Activated T-cell treated with anti-CD3 and anti-CD28 coated beads, Interleukin-2, amount 50 U/mL, for 72 hours (primary cell): ENCODE data around the gene MSH5. TPM values are rescaled to one million over a fixed set of nuclear protein-coding genes. Genes with fewer than 3 reads are reported as not detected.
"Not testable (repeated sequence)": the region's sequence is repeated elsewhere in the genome, so short reads cannot be mapped to it uniquely, and the experiment has no call there.

Experiments
- ATAC-seq, 2 donors: fragments of 150-1000 bp; cut with Tn5 transposase; replicated peaks in 1 of 2; 2 replicates each; pipeline ENCODE4 v1.10.0; 2021; ENCODE audit warnings: moderate library complexity in 2 of 2, mild to moderate bottlenecking in 1 of 2
- DNase-seq, 2 donors: peaks; one replicate each; pipeline ENCODE4 v3.0.0; 2021 to 2022; ENCODE audit warnings: mixed read lengths in 1 of 2
- H3K27ac Mint-ChIP-seq: one replicate; pipeline ENCODE4 v1.8.0; 2022; ENCODE audit warnings: mild to moderate bottlenecking, moderate library complexity, mixed read lengths
- H3K27me3 Mint-ChIP-seq: one replicate; pipeline ENCODE4 v1.8.0; 2022; ENCODE audit warnings: low read depth, mixed read lengths
- H3K36me3 Mint-ChIP-seq, 2 donors: one replicate each; pipeline ENCODE4 v1.8.0; 2022; ENCODE audit warnings: mixed read lengths in 2 of 2, mild to moderate bottlenecking in 1 of 2; ENCODE audit not compliant: insufficient read depth in 2 of 2
- H3K4me1 Mint-ChIP-seq: one replicate; pipeline ENCODE4 v1.8.0; 2022; ENCODE audit warnings: low read depth, mixed read lengths
- H3K4me3 Mint-ChIP-seq, 2 donors: one replicate each; pipeline ENCODE4 v1.8.0; 2022; ENCODE audit warnings: mild to moderate bottlenecking in 2 of 2, mixed read lengths in 2 of 2, moderate library complexity in 2 of 2
- H3K9me3 Mint-ChIP-seq, 2 donors: one replicate each; pipeline ENCODE4 v1.8.0; 2022; ENCODE audit warnings: mixed read lengths in 2 of 2
- total RNA-seq, 2 donors: library from RNA; stranded (reverse); gene quantifications; one replicate each; pipeline ENCODE4 v1.2.3, GENCODE V29; 2022

Gene MSH5
- total RNA-seq, 2 donors from 2014 or later, result 84.9 to 98.4 TPM

- no peaks in the 10 kb centered on the region for H3K4me1 Mint-ChIP-seq
- H3K27me3 Mint-ChIP-seq, result no peaks in the 10 kb centered on the region
- H3K36me3 Mint-ChIP-seq, result peaks cover 2 to 15% of the 10 kb centered on the region in 2 donors
- no peaks in the 10 kb centered on the region for H3K9me3 Mint-ChIP-seq
- H3K4me3 Mint-ChIP-seq, result no peak overlapping the region
- no peak for ATAC-seq
- no peak for DNase-seq
- H3K27ac Mint-ChIP-seq, result no peak overlapping the region
Measured at GRCh38 chr6:31784098-31784925, 44.5 kb downstream of the MSH5 start.

GRCh38 chr6:31785475-31785874, 45.7 kb downstream of the MSH5 start:
- ATAC-seq, result no peak
- H3K4me3 Mint-ChIP-seq, result no peak overlapping the region
- no peaks in the 10 kb centered on the region for H3K9me3 Mint-ChIP-seq
- no peak overlapping the region for H3K27ac Mint-ChIP-seq
- H3K36me3 Mint-ChIP-seq, result peaks cover 2 to 21% of the 10 kb centered on the region in 2 donors
- DNase-seq, result no peak
- H3K27me3 Mint-ChIP-seq, result no peaks in the 10 kb centered on the region
- peaks cover 1% of the 10 kb centered on the region for H3K4me1 Mint-ChIP-seq

GRCh38 chr6:31791324-31792089, 51.7 kb downstream of the MSH5 start:
- peaks cover 41% of the 10 kb centered on the region for H3K4me1 Mint-ChIP-seq
- peak; percentile 40 to 53 for DNase-seq
- no peak overlapping the region for H3K27ac Mint-ChIP-seq
- no peak overlapping the region for H3K4me3 Mint-ChIP-seq
- ATAC-seq, result no peak
- H3K36me3 Mint-ChIP-seq, result peaks cover 9 to 21% of the 10 kb centered on the region in 2 donors
- no peaks in the 10 kb centered on the region for H3K9me3 Mint-ChIP-seq
- H3K27me3 Mint-ChIP-seq, result no peaks in the 10 kb centered on the region

GRCh38 chr6:31792090-31792374, 52.2 kb downstream of the MSH5 start:
- H3K27ac Mint-ChIP-seq, result no peak overlapping the region
- H3K4me1 Mint-ChIP-seq, result peaks cover 46% of the 10 kb centered on the region
- peaks cover 9 to 22% of the 10 kb centered on the region in 2 donors for H3K36me3 Mint-ChIP-seq
- no peaks in the 10 kb centered on the region for H3K9me3 Mint-ChIP-seq
- H3K27me3 Mint-ChIP-seq, result no peaks in the 10 kb centered on the region
- DNase-seq (no peak), ATAC-seq (no peak)
- H3K4me3 Mint-ChIP-seq, result no peak overlapping the region

- ATAC-seq, result peak in 1 of 2 donors; percentile 11
Measured at GRCh38 chr6:31792761-31793171, 53.0 kb downstream of the MSH5 start.

GRCh38 chr6:31793927-31794245, 54.1 kb downstream of the MSH5 start:
- H3K36me3 Mint-ChIP-seq, result peaks cover 9 to 22% of the 10 kb centered on the region in 2 donors
- H3K27ac Mint-ChIP-seq, result peak overlapping the region; percentile 93
- H3K4me1 Mint-ChIP-seq, result peaks cover 58% of the 10 kb centered on the region
- H3K4me3 Mint-ChIP-seq, result peak overlapping the region; percentile 93 to 98
- H3K9me3 Mint-ChIP-seq, ATAC-seq, H3K27me3 Mint-ChIP-seq, DNase-seq: not testable (repeated sequence)

More at GRCh38 chr6:31792761-31793171, 53.0 kb downstream of the MSH5 start:
- Mint-ChIP-seq H3K4me1 (peaks cover 53% of the 10 kb centered on the region), H3K27ac (peak overlapping the region; percentile 93), H3K4me3 (peak overlapping the region; percentile 93 to 98), H3K36me3 (peaks cover 9 to 22% of the 10 kb centered on the region in 2 donors), H3K27me3 (no peaks in the 10 kb centered on the region), H3K9me3 (no peaks in the 10 kb centered on the region)
- DNase-seq, result peak; percentile 30 to 37

GRCh38 chr6:31794294-31794865, 54.6 kb downstream of the MSH5 start:
- ATAC-seq (no peak), DNase-seq (no peak)
- peak overlapping the region; percentile 90 for H3K27ac Mint-ChIP-seq
- peaks cover 58% of the 10 kb centered on the region for H3K4me1 Mint-ChIP-seq
- H3K27me3 Mint-ChIP-seq, result no peaks in the 10 kb centered on the region
- H3K9me3 Mint-ChIP-seq, result no peaks in the 10 kb centered on the region
- peak overlapping the region; percentile 93 to 98 for H3K4me3 Mint-ChIP-seq
- H3K36me3 Mint-ChIP-seq, result peaks cover 9 to 19% of the 10 kb centered on the region in 2 donors

- no peak for ATAC-seq
- H3K36me3 Mint-ChIP-seq, result peaks cover 9 to 15% of the 10 kb centered on the region in 2 donors
- peak overlapping the region; percentile 93 to 98 for H3K4me3 Mint-ChIP-seq
- H3K27ac Mint-ChIP-seq, result peak overlapping the region; percentile 96
- H3K27me3 Mint-ChIP-seq, result no peaks in the 10 kb centered on the region
- H3K4me1 Mint-ChIP-seq, result peaks cover 58% of the 10 kb centered on the region
- no peaks in the 10 kb centered on the region for H3K9me3 Mint-ChIP-seq
- DNase-seq, result no peak
Measured at GRCh38 chr6:31794866-31795615, 55.2 kb downstream of the MSH5 start.

GRCh38 chr6:31795616-31796298, 56.0 kb downstream of the MSH5 start, which contains the start of gene VARS1:
TSS of gene VARS1 (minus strand) at chr6:31795752. CDS start at chr6:31795217, 535 bp downstream.
- Mint-ChIP-seq H3K4me1 (peaks cover 54% of the 10 kb centered on the region), H3K27me3 (no peaks in the 10 kb centered on the region), H3K36me3 (peaks cover 6 to 10% of the 10 kb centered on the region in 2 donors), H3K27ac (peak within 1 kb of the TSS; percentile 96), H3K9me3 (no peaks in the 10 kb centered on the region), H3K4me3 (peak within 1 kb of the TSS; percentile 93 to 98)
- ATAC-seq, result peak; percentile 94 to 95
- DNase-seq, result peak; percentile 93 to 94

- Mint-ChIP-seq H3K27ac (no peak overlapping the region), H3K4me1 (peaks cover 44% of the 10 kb centered on the region), H3K27me3 (no peaks in the 10 kb centered on the region), H3K9me3 (no peaks in the 10 kb centered on the region), H3K4me3 (no peak overlapping the region), H3K36me3 (peaks cover 6 to 11% of the 10 kb centered on the region in 2 donors)
- no peak for DNase-seq
- ATAC-seq, result no peak
Measured at GRCh38 chr6:31796993-31797385, 57.2 kb downstream of the MSH5 start.

GRCh38 chr6:31797588-31797987, 57.8 kb downstream of the MSH5 start:
- H3K27me3 Mint-ChIP-seq, result no peaks in the 10 kb centered on the region
- H3K36me3 Mint-ChIP-seq, result peaks cover 4 to 15% of the 10 kb centered on the region in 2 donors
- ATAC-seq (no peak), DNase-seq (peak in 1 of 2 donors; percentile 33)
- no peak overlapping the region for H3K27ac Mint-ChIP-seq
- peak overlapping the region; percentile 17 to 29 for H3K4me3 Mint-ChIP-seq
- H3K4me1 Mint-ChIP-seq, result peaks cover 38% of the 10 kb centered on the region
- H3K9me3 Mint-ChIP-seq, result no peaks in the 10 kb centered on the region

- peaks cover 32% of the 10 kb centered on the region for H3K4me1 Mint-ChIP-seq
- H3K36me3 Mint-ChIP-seq, result peaks cover 5 to 17% of the 10 kb centered on the region in 2 donors
- DNase-seq, result no peak
- ATAC-seq, result no peak
- H3K27ac Mint-ChIP-seq, result no peak overlapping the region
- no peaks in the 10 kb centered on the region for H3K9me3 Mint-ChIP-seq
- H3K27me3 Mint-ChIP-seq, result no peaks in the 10 kb centered on the region
- H3K4me3 Mint-ChIP-seq, result no peak overlapping the region
Measured at GRCh38 chr6:31799781-31800180, 60.0 kb downstream of the MSH5 start.
